ENCODE data around the gene ARHGEF33. TPM values are rescaled to one million over a fixed set of nuclear protein-coding genes. Genes with fewer than 3 reads are reported as not detected.

ARHGEF33 gene
- total RNA-seq, 3 donors from 2014 or later (not counting 1 experiment from before 2014, with no cell fraction given): 0.27 TPM; not detected in 2

DNA sequence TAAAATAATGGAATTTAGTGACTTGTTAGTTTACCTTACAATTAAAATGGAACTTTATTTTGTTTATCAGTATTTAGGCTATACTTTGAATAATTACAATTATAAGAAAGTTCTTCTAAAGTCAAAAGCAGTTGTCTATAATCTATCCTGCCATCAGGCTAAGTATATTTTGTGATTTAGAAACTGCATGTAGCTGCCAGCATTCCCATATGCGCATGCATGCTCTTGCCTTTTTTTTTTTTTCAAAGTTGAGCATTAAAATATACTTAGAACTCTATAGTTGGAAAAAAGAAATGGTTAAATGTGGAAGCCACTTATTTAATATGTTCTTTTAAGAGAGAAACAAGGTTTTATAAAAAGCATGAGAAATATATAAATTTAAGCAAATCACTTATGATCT lies 99.0 kb downstream of the ARHGEF33 start:
- H3K4me1 Mint-ChIP-seq: no peaks in the 10 kb centered on the region
- TF ChIP-seq, protein P1, sequence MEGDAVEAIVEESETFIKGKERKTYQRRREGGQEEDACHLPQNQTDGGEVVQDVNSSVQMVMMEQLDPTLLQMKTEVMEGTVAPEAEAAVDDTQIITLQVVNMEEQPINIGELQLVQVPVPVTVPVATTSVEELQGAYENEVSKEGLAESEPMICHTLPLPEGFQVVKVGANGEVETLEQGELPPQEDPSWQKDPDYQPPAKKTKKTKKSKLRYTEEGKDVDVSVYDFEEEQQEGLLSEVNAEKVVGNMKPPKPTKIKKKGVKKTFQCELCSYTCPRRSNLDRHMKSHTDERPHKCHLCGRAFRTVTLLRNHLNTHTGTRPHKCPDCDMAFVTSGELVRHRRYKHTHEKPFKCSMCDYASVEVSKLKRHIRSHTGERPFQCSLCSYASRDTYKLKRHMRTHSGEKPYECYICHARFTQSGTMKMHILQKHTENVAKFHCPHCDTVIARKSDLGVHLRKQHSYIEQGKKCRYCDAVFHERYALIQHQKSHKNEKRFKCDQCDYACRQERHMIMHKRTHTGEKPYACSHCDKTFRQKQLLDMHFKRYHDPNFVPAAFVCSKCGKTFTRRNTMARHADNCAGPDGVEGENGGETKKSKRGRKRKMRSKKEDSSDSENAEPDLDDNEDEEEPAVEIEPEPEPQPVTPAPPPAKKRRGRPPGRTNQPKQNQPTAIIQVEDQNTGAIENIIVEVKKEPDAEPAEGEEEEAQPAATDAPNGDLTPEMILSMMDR (IDR thresholded peaks at IDR 0.05): no peak
- WGBS (ENCODE audit: insufficient coverage): no CpG with 5 or more reads among the region's 1 CpG

DNA sequence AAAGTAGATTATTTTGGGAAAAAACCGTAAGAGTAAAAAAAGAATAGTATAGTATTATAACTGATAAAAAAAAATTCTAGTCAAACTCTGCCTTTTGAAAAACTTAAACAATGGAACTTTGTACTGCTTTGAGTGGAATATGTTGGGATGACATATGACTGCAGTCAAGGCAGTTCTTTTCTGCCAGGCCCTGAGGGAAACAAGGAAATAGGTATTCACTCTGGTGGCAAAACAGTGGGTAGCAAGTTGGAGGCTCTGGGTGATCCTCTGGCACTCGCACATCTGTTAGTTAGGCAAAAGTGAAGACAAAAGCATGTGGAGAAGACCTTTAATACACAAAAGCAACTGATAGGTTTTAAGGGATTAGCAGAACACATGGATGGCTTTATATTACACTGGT lies 102.2 kb downstream of the ARHGEF33 start:
- ATAC-seq (no peak), DNase-seq (no peak)
- Mint-ChIP-seq H3K27ac (peak overlapping the region in 1 of 2 donors; percentile 21), H3K27me3 (ENCODE audit: low read depth in 2 of 2) (no peaks in the 10 kb centered on the region), H3K4me3 (no peak overlapping the region), H3K36me3 (peaks cover 3% of the 10 kb centered on the region), H3K4me1 (peaks cover 0 to 6% of the 10 kb centered on the region in 2 donors), H3K9me3 (no peaks in the 10 kb centered on the region)
- 90% methylated on average over 1 of the region's 2 CpGs for WGBS (ENCODE audit: insufficient coverage)
- H3K4me3 ChIP-seq (ENCODE audit: low read length): no peak overlapping the region
- no peak overlapping the region for H3K27ac ChIP-seq (ENCODE audit: low read length)
- TF ChIP-seq, protein P1 (IDR thresholded peaks at IDR 0.05): no peak
- no peaks in the 10 kb centered on the region for H3K4me1 ChIP-seq (ENCODE audit: control insufficient read depth, insufficient read depth, low read length)
- H3K27me3 ChIP-seq (ENCODE audit: control insufficient read depth, insufficient read depth, low read length): no peaks in the 10 kb centered on the region
- intact Hi-C loops (cut with micrococcal nuclease): no loop called here
- no peaks in the 10 kb centered on the region for H3K9me3 ChIP-seq (ENCODE audit: control insufficient read depth, insufficient read depth, low read length)
- peaks cover 53% of the 10 kb centered on the region for H3K36me3 ChIP-seq (ENCODE audit: control insufficient read depth, insufficient read depth, low read length)

More for the DNA sequence above, 99.0 kb downstream of the ARHGEF33 start:
- peaks cover 54% of the 10 kb centered on the region for H3K36me3 ChIP-seq (ENCODE audit: control insufficient read depth, insufficient read depth, low read length)
- no peaks in the 10 kb centered on the region for H3K27me3 ChIP-seq (ENCODE audit: control insufficient read depth, insufficient read depth, low read length)
- intact Hi-C loops (cut with micrococcal nuclease): no loop called here
- DNase-seq: no peak
- H3K4me3 ChIP-seq (ENCODE audit: low read length): no peak overlapping the region
- H3K27ac Mint-ChIP-seq: no peak overlapping the region
- H3K27me3 Mint-ChIP-seq (ENCODE audit: low read depth in 2 of 2): no peaks in the 10 kb centered on the region
- no peak overlapping the region for H3K4me3 Mint-ChIP-seq
- H3K9me3 Mint-ChIP-seq: no peaks in the 10 kb centered on the region
- no peaks in the 10 kb centered on the region for H3K4me1 ChIP-seq (ENCODE audit: control insufficient read depth, insufficient read depth, low read length)
- no peak for ATAC-seq
- peaks cover 13% of the 10 kb centered on the region for H3K36me3 Mint-ChIP-seq
- no peaks in the 10 kb centered on the region for H3K9me3 ChIP-seq (ENCODE audit: control insufficient read depth, insufficient read depth, low read length)
- no peak overlapping the region for H3K27ac ChIP-seq (ENCODE audit: low read length)

DNA sequence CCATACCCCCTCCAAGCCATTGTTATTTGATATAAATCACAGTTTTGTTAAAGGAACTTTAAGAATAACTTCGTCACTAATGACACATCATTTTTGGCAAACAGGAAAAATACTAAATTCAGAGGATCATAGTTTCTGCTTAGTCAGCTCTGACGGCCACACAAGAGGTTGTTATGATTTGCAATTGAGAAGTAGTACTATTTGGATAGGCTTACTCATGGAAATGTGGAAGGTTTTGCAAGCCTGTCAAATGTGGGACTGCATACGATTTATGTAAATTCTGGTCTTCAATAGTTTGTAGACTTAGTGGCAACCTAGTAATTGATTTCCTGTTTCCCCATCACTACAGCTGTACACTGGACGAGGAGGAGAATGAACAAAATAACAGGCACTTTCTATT lies 108.1 kb downstream of the ARHGEF33 start:
- 89% methylated on average over 4 of the region's 4 CpGs for WGBS (ENCODE audit: insufficient coverage)
- intact Hi-C loops (cut with micrococcal nuclease): no loop called here
- no peak overlapping the region for H3K4me3 ChIP-seq (ENCODE audit: low read length)
- Mint-ChIP-seq H3K27me3 (ENCODE audit: low read depth in 2 of 2) (no peaks in the 10 kb centered on the region), H3K36me3 (peaks cover 9% of the 10 kb centered on the region), H3K9me3 (no peaks in the 10 kb centered on the region), H3K27ac (no peak overlapping the region), H3K4me1 (peaks cover 0 to 10% of the 10 kb centered on the region in 2 donors), H3K4me3 (no peak overlapping the region)
- DNase-seq: no peak
- peaks cover 74% of the 10 kb centered on the region for H3K36me3 ChIP-seq (ENCODE audit: control insufficient read depth, insufficient read depth, low read length)
- no peaks in the 10 kb centered on the region for H3K4me1 ChIP-seq (ENCODE audit: control insufficient read depth, insufficient read depth, low read length)
- no peak for ATAC-seq
- no peak overlapping the region for H3K27ac ChIP-seq (ENCODE audit: low read length)
- no peaks in the 10 kb centered on the region for H3K9me3 ChIP-seq (ENCODE audit: control insufficient read depth, insufficient read depth, low read length)
- TF ChIP-seq, protein P1 (IDR thresholded peaks at IDR 0.05): no peak
- no peaks in the 10 kb centered on the region for H3K27me3 ChIP-seq (ENCODE audit: control insufficient read depth, insufficient read depth, low read length)

DNA sequence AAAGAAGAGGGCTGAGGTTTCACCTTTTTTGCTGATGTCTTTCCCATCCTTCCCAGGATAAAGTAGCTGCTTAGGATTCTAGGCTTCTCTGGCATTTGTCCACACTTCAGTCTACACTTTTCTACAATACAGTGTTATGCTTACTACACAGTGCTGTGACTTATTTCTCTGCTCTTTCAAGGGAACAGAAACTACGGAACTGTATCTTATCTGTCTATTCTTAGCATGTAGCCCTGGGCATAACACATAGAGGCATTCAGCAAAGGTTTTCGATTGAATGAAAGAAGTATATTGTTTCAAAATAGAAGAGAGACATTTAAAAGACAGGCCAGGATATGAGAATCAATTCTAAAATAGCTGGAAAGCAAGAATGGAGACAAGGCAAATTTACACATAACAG lies 110.9 kb downstream of the ARHGEF33 start:
- no peak overlapping the region for H3K27ac ChIP-seq (ENCODE audit: low read length)
- H3K4me3 Mint-ChIP-seq: no peak overlapping the region
- no peaks in the 10 kb centered on the region for H3K27me3 Mint-ChIP-seq (ENCODE audit: low read depth in 2 of 2)
- ATAC-seq (no peak), DNase-seq (no peak)
- no peaks in the 10 kb centered on the region for H3K9me3 ChIP-seq (ENCODE audit: control insufficient read depth, insufficient read depth, low read length)
- H3K4me3 ChIP-seq (ENCODE audit: low read length): no peak overlapping the region
- peak overlapping the region in 1 of 2 donors; percentile 24 for H3K27ac Mint-ChIP-seq
- peaks cover 81% of the 10 kb centered on the region for H3K36me3 ChIP-seq (ENCODE audit: control insufficient read depth, insufficient read depth, low read length)
- intact Hi-C loops (cut with micrococcal nuclease): no loop called here
- no peaks in the 10 kb centered on the region for H3K9me3 Mint-ChIP-seq
- peaks cover 12% of the 10 kb centered on the region for H3K36me3 Mint-ChIP-seq
- H3K27me3 ChIP-seq (ENCODE audit: control insufficient read depth, insufficient read depth, low read length): no peaks in the 10 kb centered on the region
- TF ChIP-seq, protein P1 (IDR thresholded peaks at IDR 0.05): no peak
- 96% methylated on average over 2 of the region's 2 CpGs for WGBS (ENCODE audit: insufficient coverage)
- H3K4me1 ChIP-seq (ENCODE audit: control insufficient read depth, insufficient read depth, low read length): no peaks in the 10 kb centered on the region
- H3K4me1 Mint-ChIP-seq: peaks cover 0 to 5% of the 10 kb centered on the region in 2 donors

All from natural killer cell (primary cell).